ENCODE data around the gene ABCA2. TPM values are rescaled to one million over a fixed set of nuclear protein-coding genes. Genes with fewer than 3 reads are reported as not detected.

The ABCA2 gene
- total and polyA plus RNA-seq, 2 experiments from 2014 or later = 7.0 to 16.0 TPM

DNA sequence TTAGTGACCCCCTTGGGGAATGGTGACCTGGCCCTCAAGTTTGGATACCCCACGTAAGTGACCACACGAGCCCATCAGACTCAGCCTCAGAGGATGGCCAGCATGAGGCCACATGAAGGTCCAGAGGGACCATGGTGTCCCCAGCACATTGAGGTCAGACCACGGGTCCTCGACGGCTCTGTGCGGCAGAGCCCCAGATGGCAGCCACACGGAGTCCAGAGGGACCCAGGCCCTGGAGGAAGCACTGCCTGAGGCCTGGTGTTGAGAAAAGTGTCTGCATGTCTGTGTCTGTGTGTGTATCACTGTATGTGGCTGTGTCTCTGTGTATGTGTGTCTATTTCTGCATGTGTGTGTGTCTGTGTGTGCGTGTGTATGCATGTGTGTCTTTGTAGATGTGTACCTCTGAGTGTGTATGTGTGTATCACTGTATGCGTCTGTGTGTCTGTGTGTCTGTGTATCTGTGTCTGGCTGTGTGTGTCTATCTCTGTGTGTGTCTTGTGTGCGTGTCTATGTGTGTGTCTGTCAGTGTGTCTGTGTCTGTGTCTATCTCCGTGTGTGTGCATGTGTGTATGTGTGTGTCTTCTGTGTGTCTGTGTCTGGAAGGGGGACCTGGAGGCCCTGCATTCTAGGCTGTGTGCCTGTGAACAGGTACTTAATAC is 44.3 kb downstream of the ABCA2 start:
- Histone ChIP-seq H3K4me1 (ENCODE audit: insufficient read depth) (peaks cover 3% of the 10 kb centered on the region; the same call in 1 of the 2 replicates), H2AFZ (no peak overlapping the region), H4K20me1 (replicated peaks; ENCODE audit: insufficient read depth) (no peaks in the 10 kb centered on the region), H3F3A (replicated peaks; ENCODE audit: low read depth) (no peaks in the 10 kb centered on the region), H3K27me3 (ENCODE audit: insufficient read depth) (peaks cover 39% of the 10 kb centered on the region), H3K4me3 (no peak overlapping the region), H3K4me2 (no peak overlapping the region), H3K27ac (ENCODE audit: low read depth) (no peak overlapping the region), H3K36me3 (ENCODE audit: insufficient read depth) (no peaks in the 10 kb centered on the region), H3K9me2 (ENCODE audit: insufficient read depth) (no peaks in the 10 kb centered on the region), H3K79me2 (replicated peaks; ENCODE audit: insufficient read depth) (no peaks in the 10 kb centered on the region)
- Mint-ChIP-seq H3K9me3 (no peaks in the 10 kb centered on the region), H3K27ac (no peak overlapping the region), H3K4me1 (no peaks in the 10 kb centered on the region; the same call in 2 of the 3 replicates), H3K27me3 (ENCODE audit: insufficient read depth, low read depth, poor library complexity) (peaks cover 22% of the 10 kb centered on the region), H3K36me3 (ENCODE audit: low read depth) (no peaks in the 10 kb centered on the region; the same call in 2 of the 3 replicates), H3K4me3 (0 out of 3 replicates have a peak overlapping the region, but pooled peaks have one; percentile 2)
- no peak for ATAC-seq
- no peak for DNase-seq (ENCODE audit: low spot score)
- TF ChIP-seq, protein P1, sequence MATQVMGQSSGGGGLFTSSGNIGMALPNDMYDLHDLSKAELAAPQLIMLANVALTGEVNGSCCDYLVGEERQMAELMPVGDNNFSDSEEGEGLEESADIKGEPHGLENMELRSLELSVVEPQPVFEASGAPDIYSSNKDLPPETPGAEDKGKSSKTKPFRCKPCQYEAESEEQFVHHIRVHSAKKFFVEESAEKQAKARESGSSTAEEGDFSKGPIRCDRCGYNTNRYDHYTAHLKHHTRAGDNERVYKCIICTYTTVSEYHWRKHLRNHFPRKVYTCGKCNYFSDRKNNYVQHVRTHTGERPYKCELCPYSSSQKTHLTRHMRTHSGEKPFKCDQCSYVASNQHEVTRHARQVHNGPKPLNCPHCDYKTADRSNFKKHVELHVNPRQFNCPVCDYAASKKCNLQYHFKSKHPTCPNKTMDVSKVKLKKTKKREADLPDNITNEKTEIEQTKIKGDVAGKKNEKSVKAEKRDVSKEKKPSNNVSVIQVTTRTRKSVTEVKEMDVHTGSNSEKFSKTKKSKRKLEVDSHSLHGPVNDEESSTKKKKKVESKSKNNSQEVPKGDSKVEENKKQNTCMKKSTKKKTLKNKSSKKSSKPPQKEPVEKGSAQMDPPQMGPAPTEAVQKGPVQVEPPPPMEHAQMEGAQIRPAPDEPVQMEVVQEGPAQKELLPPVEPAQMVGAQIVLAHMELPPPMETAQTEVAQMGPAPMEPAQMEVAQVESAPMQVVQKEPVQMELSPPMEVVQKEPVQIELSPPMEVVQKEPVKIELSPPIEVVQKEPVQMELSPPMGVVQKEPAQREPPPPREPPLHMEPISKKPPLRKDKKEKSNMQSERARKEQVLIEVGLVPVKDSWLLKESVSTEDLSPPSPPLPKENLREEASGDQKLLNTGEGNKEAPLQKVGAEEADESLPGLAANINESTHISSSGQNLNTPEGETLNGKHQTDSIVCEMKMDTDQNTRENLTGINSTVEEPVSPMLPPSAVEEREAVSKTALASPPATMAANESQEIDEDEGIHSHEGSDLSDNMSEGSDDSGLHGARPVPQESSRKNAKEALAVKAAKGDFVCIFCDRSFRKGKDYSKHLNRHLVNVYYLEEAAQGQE (IDR thresholded peaks at IDR 0.05; ENCODE audit: unreplicated experiment) = no peak
- TF ChIP-seq ZNF114 (CRISPR knock-in tag; IDR thresholded peaks at IDR 0.05) = no peak
- TF ChIP-seq, protein P2, sequence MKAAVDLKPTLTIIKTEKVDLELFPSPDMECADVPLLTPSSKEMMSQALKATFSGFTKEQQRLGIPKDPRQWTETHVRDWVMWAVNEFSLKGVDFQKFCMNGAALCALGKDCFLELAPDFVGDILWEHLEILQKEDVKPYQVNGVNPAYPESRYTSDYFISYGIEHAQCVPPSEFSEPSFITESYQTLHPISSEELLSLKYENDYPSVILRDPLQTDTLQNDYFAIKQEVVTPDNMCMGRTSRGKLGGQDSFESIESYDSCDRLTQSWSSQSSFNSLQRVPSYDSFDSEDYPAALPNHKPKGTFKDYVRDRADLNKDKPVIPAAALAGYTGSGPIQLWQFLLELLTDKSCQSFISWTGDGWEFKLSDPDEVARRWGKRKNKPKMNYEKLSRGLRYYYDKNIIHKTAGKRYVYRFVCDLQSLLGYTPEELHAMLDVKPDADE (IDR thresholded peaks at IDR 0.05) = no peak
- no peak for TF ChIP-seq STAT1 (IDR thresholded peaks at IDR 0.05; ENCODE audit: unreplicated experiment)
- no peak for TF ChIP-seq EZH2 (IDR thresholded peaks at IDR 0.05; ENCODE audit: low read depth, unreplicated experiment)
- no peak for TF ChIP-seq NANOG (IDR thresholded peaks at IDR 0.05; ENCODE audit: borderline replicate concordance)
- no peak for TF ChIP-seq EZH2phosphoT487 (IDR thresholded peaks at IDR 0.05; ENCODE audit: unreplicated experiment)
- TF ChIP-seq, protein P3, sequence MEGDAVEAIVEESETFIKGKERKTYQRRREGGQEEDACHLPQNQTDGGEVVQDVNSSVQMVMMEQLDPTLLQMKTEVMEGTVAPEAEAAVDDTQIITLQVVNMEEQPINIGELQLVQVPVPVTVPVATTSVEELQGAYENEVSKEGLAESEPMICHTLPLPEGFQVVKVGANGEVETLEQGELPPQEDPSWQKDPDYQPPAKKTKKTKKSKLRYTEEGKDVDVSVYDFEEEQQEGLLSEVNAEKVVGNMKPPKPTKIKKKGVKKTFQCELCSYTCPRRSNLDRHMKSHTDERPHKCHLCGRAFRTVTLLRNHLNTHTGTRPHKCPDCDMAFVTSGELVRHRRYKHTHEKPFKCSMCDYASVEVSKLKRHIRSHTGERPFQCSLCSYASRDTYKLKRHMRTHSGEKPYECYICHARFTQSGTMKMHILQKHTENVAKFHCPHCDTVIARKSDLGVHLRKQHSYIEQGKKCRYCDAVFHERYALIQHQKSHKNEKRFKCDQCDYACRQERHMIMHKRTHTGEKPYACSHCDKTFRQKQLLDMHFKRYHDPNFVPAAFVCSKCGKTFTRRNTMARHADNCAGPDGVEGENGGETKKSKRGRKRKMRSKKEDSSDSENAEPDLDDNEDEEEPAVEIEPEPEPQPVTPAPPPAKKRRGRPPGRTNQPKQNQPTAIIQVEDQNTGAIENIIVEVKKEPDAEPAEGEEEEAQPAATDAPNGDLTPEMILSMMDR (conservative IDR thresholded peaks at IDR 0.05; ENCODE audit: low read depth in 2 of 2) = no peak
- no peak for TF ChIP-seq JUNB (IDR thresholded peaks at IDR 0.05; ENCODE audit: unreplicated experiment)
- TF ChIP-seq POLR2AphosphoS5 (IDR thresholded peaks at IDR 0.05; ENCODE audit: low read depth) = no peak
- TF ChIP-seq ZNF331 (CRISPR knock-in tag; IDR thresholded peaks at IDR 0.05; ENCODE audit: low read depth) = no peak
- TF ChIP-seq, protein P4, sequence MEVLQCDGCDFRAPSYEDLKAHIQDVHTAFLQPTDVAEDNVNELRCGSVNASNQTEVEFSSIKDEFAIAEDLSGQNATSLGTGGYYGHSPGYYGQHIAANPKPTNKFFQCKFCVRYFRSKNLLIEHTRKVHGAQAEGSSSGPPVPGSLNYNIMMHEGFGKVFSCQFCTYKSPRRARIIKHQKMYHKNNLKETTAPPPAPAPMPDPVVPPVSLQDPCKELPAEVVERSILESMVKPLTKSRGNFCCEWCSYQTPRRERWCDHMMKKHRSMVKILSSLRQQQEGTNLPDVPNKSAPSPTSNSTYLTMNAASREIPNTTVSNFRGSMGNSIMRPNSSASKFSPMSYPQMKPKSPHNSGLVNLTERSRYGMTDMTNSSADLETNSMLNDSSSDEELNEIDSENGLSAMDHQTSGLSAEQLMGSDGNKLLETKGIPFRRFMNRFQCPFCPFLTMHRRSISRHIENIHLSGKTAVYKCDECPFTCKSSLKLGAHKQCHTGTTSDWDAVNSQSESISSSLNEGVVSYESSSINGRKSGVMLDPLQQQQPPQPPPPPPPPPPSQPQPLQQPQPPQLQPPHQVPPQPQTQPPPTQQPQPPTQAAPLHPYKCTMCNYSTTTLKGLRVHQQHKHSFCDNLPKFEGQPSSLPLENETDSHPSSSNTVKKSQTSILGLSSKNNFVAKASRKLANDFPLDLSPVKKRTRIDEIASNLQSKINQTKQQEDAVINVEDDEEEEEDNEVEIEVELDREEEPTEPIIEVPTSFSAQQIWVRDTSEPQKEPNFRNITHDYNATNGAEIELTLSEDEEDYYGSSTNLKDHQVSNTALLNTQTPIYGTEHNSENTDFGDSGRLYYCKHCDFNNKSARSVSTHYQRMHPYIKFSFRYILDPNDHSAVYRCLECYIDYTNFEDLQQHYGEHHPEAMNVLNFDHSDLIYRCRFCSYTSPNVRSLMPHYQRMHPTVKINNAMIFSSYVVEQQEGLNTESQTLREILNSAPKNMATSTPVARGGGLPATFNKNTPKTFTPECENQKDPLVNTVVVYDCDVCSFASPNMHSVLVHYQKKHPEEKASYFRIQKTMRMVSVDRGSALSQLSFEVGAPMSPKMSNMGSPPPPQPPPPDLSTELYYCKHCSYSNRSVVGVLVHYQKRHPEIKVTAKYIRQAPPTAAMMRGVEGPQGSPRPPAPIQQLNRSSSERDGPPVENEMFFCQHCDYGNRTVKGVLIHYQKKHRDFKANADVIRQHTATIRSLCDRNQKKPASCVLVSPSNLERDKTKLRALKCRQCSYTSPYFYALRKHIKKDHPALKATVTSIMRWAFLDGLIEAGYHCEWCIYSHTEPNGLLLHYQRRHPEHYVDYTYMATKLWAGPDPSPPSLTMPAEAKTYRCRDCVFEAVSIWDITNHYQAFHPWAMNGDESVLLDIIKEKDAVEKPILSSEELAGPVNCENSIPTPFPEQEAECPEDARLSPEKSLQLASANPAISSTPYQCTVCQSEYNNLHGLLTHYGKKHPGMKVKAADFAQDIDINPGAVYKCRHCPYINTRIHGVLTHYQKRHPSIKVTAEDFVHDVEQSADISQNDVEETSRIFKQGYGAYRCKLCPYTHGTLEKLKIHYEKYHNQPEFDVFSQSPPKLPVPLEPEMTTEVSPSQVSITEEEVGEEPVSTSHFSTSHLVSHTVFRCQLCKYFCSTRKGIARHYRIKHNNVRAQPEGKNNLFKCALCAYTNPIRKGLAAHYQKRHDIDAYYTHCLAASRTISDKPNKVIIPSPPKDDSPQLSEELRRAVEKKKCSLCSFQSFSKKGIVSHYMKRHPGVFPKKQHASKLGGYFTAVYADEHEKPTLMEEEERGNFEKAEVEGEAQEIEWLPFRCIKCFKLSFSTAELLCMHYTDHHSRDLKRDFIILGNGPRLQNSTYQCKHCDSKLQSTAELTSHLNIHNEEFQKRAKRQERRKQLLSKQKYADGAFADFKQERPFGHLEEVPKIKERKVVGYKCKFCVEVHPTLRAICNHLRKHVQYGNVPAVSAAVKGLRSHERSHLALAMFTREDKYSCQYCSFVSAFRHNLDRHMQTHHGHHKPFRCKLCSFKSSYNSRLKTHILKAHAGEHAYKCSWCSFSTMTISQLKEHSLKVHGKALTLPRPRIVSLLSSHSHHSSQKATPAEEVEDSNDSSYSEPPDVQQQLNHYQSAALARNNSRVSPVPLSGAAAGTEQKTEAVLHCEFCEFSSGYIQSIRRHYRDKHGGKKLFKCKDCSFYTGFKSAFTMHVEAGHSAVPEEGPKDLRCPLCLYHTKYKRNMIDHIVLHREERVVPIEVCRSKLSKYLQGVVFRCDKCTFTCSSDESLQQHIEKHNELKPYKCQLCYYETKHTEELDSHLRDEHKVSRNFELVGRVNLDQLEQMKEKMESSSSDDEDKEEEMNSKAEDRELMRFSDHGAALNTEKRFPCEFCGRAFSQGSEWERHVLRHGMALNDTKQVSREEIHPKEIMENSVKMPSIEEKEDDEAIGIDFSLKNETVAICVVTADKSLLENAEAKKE (CRISPR knock-in tag; IDR thresholded peaks at IDR 0.05) = no peak
- no peak for TF ChIP-seq CREB1 (CRISPR knock-in tag; IDR thresholded peaks at IDR 0.05; ENCODE audit: low read depth)
